BE2C (cell line): Measurements from ENCODE around the gene APOL6.

ENCODE experiments used
- DNase-seq: peaks from one replicate; pipeline ENCODE4 v3.0.0-alpha.2; 2020
- H3K27me3 ChIP-seq: fragments of 250-450 bp; sonication (Bioruptor Pico); 2 replicates; pipeline ENCODE4 v1.5.1; 2020; ENCODE audit warnings: mild to moderate bottlenecking
- H3K36me3 ChIP-seq: fragments of 250-450 bp; sonication (Bioruptor Pico); 2 replicates; pipeline ENCODE4 v1.5.1; 2020; ENCODE audit warnings: mild to moderate bottlenecking
- H3K4me1 ChIP-seq: fragments of 250-450 bp; sonication (Bioruptor Pico); 2 replicates; pipeline ENCODE4 v1.5.1; 2020
- H3K4me3 ChIP-seq: 2 replicates; pipeline ENCODE4 v1.5.1; 2011; ENCODE audit warnings: low read depth, low read length
- H3K9me3 ChIP-seq: fragments of 250-450 bp; sonication (Bioruptor Pico); 2 replicates; pipeline ENCODE4 v1.5.1; 2020
- TF ChIP-seq, protein P1 (sequence below): IDR thresholded peaks from 2 replicates; pipeline ENCODE4 v1.5.1; 2012; ENCODE audit warnings: mild to moderate bottlenecking, low read depth, low read length

APOL6 gene

DNA sequence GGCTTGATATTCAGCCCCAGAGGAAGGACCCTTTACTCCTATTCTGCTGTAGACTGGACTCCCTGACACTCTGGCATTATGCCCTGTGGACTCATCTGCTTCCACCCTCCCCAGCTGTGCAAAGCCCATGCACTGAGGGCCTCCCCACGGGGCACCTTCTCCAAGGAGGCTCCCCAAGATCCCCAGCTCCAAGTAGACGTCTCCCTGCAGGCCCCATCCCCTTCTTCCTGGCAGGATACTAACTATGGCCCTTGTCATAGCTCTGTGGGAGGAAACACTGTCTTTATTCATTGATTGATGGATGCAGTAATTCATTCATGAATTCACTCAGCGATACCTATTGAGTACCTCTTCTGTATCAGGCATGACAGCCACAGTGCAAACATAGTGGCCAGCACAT is 15.3 kb upstream of the APOL6 start:
- TF ChIP-seq, protein P1, sequence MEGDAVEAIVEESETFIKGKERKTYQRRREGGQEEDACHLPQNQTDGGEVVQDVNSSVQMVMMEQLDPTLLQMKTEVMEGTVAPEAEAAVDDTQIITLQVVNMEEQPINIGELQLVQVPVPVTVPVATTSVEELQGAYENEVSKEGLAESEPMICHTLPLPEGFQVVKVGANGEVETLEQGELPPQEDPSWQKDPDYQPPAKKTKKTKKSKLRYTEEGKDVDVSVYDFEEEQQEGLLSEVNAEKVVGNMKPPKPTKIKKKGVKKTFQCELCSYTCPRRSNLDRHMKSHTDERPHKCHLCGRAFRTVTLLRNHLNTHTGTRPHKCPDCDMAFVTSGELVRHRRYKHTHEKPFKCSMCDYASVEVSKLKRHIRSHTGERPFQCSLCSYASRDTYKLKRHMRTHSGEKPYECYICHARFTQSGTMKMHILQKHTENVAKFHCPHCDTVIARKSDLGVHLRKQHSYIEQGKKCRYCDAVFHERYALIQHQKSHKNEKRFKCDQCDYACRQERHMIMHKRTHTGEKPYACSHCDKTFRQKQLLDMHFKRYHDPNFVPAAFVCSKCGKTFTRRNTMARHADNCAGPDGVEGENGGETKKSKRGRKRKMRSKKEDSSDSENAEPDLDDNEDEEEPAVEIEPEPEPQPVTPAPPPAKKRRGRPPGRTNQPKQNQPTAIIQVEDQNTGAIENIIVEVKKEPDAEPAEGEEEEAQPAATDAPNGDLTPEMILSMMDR = no peak
- H3K27me3 ChIP-seq = no peaks in the 10 kb centered on the region
- H3K9me3 ChIP-seq = no peaks in the 10 kb centered on the region
- H3K36me3 ChIP-seq = no peaks in the 10 kb centered on the region
- DNase-seq = no peak
- H3K4me1 ChIP-seq = peaks cover 1% of the 10 kb centered on the region
- H3K4me3 ChIP-seq = no peak overlapping the region

DNA sequence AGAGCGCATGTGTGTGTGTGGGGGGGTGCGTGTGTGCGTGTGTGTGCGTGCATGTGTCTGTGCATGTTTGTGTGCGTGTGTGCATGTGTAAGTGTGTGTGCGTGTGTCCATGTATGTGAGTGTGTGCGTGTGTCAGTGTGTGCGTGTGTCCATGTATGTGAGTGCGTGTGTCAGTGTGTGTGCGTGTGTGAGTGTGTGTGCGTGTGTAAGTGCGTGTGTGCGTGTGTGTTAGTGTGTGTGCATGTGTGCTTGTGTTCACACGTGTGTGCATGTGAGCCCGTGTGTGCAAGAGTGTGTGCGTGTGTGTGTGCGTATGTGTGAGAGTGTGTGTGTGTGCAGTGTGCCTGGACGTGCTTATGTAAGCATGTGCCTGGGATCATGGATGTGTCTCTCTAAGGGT is 14.7 kb upstream of the APOL6 start:
- no peaks in the 10 kb centered on the region for H3K9me3 ChIP-seq

DNA sequence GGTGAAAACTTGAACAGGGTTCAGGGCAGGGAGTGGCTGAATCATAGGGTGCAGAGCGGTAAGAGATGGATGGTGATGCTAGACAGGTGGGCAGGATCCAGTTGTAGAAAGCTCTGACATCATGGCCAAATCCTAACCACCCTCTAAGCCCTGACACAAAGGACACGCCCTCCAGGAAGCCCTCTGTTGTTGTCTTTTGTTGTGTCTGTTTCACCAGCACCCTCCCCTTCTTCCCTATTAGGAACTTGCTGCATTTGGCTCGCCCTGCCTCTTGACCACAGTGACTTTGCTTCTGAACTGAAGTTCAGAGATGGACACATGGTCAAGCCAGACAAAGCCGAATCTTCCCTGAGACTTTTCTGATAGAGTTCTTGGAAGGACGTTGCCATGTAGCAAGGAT is 14.2 kb upstream of the APOL6 start:
- no peaks in the 10 kb centered on the region for H3K9me3 ChIP-seq
- TF ChIP-seq, protein P1 = no peak
- no peaks in the 10 kb centered on the region for H3K27me3 ChIP-seq
- no peak for DNase-seq
- no peak overlapping the region for H3K4me3 ChIP-seq
- H3K4me1 ChIP-seq = peaks cover 5% of the 10 kb centered on the region
- no peaks in the 10 kb centered on the region for H3K36me3 ChIP-seq

More for the DNA sequence above, 14.7 kb upstream of the APOL6 start:
- H3K4me1 ChIP-seq = peaks cover 5% of the 10 kb centered on the region
- no peak for DNase-seq
- no peaks in the 10 kb centered on the region for H3K27me3 ChIP-seq
- TF ChIP-seq, protein P1 = no peak
- H3K4me3 ChIP-seq = no peak overlapping the region
- H3K36me3 ChIP-seq = no peaks in the 10 kb centered on the region

DNA sequence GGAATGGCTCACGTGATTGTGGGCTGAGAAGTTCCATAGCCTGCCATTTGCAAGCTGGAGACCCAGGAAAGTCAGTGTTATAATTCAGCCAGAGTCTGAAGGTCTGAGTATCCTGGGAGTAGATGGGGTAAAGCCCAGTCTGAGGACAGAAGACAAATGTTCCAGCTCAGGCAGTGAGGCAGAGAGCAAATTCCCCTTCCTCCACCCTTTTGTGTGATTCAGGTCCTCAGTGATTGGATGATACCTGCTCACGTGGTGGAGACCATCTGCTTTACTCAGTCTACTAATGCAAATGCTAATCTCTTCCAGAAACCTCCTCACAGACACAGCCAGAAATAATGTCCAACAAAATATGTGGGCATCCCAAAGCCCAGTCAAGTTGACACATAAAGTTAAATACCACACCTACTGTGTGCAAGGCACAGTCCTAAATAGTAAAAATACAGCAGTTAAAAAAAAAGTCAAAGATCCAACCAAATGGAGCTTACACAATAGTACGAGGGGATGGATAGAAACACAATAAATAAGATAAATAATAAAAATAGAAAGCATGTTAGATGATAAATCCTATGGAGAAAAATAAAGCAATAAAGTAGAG is 13.2 kb upstream of the APOL6 start:
- TF ChIP-seq, protein P1 = no peak
- no peak for DNase-seq
- no peaks in the 10 kb centered on the region for H3K9me3 ChIP-seq
- no peak overlapping the region for H3K4me3 ChIP-seq
- H3K27me3 ChIP-seq = no peaks in the 10 kb centered on the region
- H3K4me1 ChIP-seq = peaks cover 5% of the 10 kb centered on the region
- no peaks in the 10 kb centered on the region for H3K36me3 ChIP-seq

DNA sequence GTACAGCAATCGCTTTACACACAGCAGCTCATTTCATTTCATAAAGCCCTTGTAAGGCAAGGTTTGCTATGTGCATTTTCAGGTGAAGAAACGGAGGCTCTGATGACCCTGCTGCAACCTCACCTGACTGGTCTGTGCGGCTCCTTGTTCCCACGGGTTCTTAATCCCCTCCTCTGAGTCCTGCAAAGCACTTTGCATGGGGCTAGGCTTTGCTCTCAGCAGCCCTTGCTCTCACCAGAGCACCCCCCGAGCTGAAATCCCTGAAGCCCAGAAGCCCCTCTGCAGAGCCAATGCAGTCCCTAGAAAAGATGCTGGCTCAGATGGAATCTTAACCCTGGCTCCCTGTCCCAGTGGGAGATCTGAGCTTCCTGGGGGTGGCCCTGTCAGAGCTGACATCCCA is 11.0 kb upstream of the APOL6 start:
- no peaks in the 10 kb centered on the region for H3K9me3 ChIP-seq
- TF ChIP-seq, protein P1 = no peak
- H3K36me3 ChIP-seq = no peaks in the 10 kb centered on the region
- no peaks in the 10 kb centered on the region for H3K27me3 ChIP-seq
- no peak for DNase-seq
- H3K4me3 ChIP-seq = no peak overlapping the region
- peaks cover 5% of the 10 kb centered on the region for H3K4me1 ChIP-seq

DNA sequence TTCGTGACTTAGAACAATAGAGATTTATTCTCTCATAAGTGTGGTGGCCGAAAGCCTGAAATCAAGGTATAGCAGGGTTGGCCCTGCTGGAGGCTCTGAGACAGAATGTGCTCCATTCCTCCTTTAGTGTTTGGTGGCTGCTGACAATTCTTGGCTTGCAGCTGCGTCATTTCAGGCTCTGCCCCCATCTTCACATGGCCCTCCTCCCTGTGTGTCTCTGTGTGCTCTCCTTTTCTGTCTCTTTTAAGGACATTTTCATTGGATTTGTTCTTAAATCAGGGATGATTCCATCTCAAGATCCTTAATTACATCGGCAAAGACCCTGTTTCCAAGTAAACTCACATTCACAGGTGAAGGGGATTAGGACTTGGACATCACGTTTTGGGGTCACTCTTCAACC is 10.2 kb upstream of the APOL6 start:
- Histone ChIP-seq H3K36me3 (no peaks in the 10 kb centered on the region), H3K4me3 (no peak overlapping the region), H3K27me3 (no peaks in the 10 kb centered on the region), H3K4me1 (peaks cover 5% of the 10 kb centered on the region), H3K9me3 (no peaks in the 10 kb centered on the region)
- no peak for DNase-seq
- TF ChIP-seq, protein P1 = no peak
